ENCODE data around the gene GRID1.
"Not testable (repeated sequence)": the region's sequence is repeated elsewhere in the genome, so short reads cannot be mapped to it uniquely, and the experiment has no call there.

GRID1 gene

GRCh38 chr10:86122646-86123045, 243.9 kb downstream of the GRID1 start:
- no peak for DNase-seq

DNA sequence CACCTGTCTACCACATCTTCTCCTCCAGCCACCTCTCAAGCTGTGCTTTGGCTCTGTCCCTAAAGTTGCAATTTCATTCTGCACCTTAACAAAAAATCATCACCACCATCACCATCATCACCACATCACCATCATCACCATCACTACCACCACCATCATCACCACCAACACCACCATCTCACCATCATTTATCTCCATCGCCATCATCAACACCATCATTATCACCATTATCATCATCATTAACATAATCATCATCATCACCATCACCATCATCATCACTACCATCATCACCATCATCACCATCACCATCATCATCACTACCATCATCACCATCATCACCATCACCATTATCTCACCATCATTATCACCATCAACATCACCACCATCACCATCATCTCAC, 245.4 kb downstream of the GRID1 start:
- no peak for DNase-seq

- DNase-seq: no peak
Measured at GRCh38 chr10:86117051-86117450, 249.5 kb downstream of the GRID1 start.

- DNase-seq: no peak
Measured at GRCh38 chr10:86113983-86114382, 252.6 kb downstream of the GRID1 start.

DNA sequence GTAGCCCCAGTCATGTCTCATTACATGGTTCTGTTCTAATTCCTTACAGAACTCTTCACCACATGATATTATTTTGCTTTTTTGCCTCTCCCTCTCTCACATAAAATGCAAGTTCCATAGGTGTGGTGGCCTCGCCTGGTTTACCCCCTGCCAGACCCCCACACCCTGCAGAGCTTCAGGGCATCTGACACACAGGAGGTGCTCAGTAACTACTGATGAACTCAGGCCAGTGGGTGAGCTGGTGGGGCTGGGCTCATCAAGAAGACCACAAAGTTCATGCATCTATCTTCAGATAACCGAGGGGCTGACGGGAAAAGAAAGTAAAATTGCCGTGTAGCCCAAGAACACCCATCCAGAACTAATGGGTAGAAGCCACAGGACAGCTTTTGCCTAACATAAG, 253.1 kb downstream of the GRID1 start:
- no peak for DNase-seq

GRCh38 chr10:86113044-86113443, 253.6 kb downstream of the GRID1 start:
- DNase-seq: no peak

DNA sequence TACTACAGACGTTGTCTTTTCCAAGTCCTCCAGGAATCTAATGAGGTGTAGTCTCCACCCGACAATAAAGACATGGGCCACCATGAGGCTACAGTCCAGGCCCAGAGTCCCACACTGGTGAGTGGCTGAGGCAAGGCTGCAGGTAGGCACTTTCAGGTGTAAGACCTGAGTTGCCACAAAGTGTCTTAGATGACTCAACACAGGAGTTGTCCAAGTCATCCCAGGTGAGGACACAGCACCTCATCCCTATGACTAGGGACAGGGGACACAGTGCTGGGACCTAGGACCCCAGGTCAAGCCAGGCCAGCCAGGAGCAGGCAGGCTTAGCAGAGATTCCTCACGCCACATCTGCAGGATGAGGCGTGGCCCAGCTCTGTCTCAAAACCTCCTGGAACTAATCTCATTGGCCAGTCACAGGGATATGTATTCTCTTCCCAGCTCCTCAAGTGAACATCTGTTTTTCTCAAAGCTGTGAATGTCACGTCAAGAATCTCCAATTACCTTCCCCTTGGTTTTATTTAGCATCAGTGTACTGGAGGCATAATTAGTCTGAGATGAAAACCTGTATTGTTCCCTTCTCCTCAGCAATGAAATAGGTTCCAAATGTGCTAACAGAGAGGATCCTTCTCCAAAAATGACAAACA, 254.6 kb downstream of the GRID1 start:
- DNase-seq: no peak

DNA sequence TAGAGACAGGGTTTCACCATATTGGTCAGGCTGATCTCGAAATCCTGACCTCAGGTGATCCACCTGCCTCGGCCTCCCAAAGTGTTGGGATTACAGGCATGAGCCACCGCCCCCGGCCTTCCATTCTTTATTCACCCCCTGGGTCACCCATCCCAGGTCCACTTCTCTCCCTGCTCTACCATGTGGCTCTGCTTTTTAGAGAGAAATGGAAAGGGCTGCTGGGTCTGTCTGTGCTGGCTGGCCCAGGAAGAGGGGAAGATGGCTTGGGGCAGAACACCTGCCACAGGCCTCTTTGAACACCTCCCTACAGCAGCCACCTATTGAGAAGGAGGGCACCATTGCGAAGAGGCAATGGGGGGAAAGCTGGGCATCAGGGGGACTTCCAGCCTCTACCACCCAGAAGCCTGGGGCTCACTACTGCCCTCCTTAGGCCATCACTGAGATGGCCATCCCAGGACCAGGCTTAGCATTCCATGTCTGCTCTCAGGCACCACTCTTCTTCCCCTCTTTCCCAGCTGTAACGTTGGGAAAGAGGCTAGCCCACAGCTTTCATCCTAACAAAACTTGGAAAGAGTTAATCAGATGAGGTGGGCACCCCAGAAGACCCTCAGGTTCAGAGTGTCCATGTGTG, 256.3 kb downstream of the GRID1 start:
- no peak for DNase-seq

- no peak for DNase-seq
Measured at GRCh38 chr10:86109421-86109820, 257.2 kb downstream of the GRID1 start.

DNA sequence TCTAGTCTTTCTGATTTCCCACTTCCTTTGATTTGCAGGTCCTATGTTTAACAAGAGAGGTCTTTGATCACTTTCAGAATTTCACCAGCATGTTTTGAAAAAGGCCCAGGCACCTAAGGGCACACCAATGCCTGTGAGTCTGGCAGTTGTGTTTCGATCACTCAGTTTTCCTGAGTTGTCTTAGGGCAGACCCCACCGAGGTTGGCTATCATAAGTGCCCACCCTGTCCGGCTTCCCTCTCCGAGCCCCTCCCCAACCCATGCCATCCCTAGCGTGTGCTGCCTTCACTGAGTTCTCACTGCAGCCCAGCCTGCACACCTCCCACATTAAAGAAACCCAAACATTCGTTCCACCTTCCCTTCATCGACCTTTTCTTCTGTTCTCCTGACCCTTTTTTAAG, 257.9 kb downstream of the GRID1 start:
- no peak for DNase-seq

GRCh38 chr10:86107611-86108310, 258.8 kb downstream of the GRID1 start:
- DNase-seq: not testable (repeated sequence)

DNA sequence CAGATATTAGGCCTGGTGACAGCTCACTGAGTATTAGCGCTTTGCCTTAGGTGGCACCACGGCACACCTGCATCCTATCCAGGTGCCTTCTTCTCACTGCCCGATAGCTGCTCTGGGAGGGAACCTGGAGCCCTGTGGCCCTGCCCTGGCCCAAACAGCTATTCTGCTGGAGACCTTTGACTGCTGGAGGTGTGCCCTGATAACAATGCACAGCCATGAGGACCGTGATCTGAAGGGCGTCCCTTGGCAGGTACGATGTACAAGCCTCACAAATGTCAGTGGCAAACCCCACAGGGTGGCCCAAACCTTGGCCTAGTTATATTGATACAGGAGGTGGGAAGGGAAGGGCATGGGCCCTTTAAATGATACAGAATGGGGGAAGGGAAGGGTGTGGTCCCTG, 259.5 kb downstream of the GRID1 start:
- no peak for DNase-seq

- DNase-seq: no peak
Measured at GRCh38 chr10:86106616-86107015, 260.0 kb downstream of the GRID1 start.

GRCh38 chr10:86105640-86106039, 261.0 kb downstream of the GRID1 start:
- no peak for DNase-seq

GRCh38 chr10:86105181-86105580, 261.4 kb downstream of the GRID1 start:
- DNase-seq: no peak

DNA sequence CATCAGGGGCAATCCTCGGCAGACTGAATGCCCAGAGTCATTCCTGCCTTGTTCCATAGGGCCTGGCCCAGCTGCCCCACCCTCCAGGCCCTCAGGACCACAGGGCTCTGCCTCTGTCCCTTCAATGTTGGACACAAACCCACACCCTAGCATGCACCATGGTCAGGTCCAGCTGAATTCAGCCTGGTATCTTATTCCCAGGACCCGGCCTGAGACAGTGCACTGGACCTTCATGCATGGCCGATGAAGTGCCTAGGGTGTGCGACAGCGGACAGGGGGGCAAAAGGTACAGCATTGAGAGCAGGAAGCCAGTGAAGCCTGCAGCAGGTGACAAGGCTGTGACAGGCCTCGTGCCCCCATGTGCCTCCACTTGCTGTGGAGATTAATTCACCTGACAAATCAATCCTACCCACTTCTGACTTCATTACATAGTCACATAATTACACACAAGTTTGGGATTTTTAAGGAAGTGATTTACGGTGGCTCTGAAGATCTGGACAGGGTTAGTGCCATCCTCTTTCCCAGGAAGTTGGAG, 261.9 kb downstream of the GRID1 start:
- no peak for DNase-seq

- no peak for DNase-seq
Measured at GRCh38 chr10:86104156-86104555, 262.4 kb downstream of the GRID1 start.

GRCh38 chr10:86103391-86104101, 263.0 kb downstream of the GRID1 start:
- DNase-seq: no peak

DNA sequence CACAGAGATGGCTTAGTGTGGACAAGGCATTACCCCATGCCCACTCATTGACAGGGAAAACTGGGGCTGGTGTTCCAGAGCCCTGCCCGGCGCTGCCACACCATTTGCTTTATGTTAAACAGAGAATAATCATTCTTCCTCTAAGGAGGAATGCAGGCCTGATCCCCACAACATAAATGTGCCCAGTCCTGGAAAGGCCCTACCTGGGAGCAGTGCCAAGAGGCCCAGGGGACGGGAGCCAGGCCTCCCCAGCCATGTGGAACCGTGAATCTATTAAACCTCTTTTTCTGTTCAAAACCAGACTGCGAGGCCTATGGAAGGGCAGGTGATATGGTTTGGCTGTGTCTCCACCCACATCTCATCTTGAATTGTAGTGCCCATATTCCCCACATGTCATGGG, 264.1 kb downstream of the GRID1 start:
- no peak for DNase-seq

DNA sequence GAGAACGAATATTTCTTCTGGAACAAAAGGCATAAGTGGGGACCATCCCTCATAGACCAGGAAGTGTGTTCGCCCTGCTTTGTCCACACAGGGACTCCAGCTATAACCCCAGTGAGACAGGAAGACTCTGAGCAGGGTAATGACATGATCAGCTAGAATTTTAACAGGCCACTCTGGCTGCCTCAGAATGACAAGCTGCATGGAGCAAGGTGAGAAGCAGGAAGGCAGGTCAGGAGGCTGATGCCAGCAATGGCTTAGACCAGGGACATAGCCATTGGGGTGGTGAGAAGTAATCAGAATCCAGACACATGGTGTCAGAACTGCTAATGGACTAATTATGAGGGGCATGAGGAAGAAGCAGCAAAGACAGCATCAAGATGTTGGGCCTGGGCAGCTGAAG, 264.6 kb downstream of the GRID1 start:
- no peak for DNase-seq

DNA sequence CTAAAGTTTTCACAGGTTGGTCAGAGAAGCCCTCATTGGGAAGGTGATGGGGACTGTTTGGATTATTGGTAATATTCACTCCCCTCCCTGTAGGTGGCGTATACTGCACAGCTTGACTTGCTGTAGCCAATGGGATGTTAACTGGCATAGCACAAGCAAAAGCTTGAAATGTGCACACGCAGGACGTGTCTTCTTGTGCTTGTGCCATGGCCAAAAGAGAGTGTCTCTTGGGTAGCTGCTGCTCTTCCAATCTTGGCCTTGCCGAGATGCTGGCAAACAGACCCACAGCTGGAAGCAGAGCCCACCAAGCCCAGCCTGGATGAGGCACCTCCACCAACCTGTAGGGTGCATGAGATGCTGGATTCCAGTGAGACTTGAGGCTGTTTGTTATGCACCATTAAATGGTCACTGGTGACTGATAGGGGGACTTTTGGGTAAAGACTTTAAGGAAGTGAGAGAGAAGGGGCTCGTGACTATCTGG, 266.0 kb downstream of the GRID1 start:
- DNase-seq: peak; percentile 32

- no peak for DNase-seq
Measured at GRCh38 chr10:86099542-86100334, 266.9 kb downstream of the GRID1 start.
